Measurements from ENCODE around the gene GMDS.

GMDS gene

GRCh38 chr6:2173203-2173961 lies 72.0 kb downstream of the GMDS start:
- no peak for DNase-seq

- DNase-seq = no peak
Observed at GRCh38 chr6:2171728-2172127, 73.7 kb downstream of the GMDS start.

GRCh38 chr6:2168480-2168879 lies 76.9 kb downstream of the GMDS start:
- DNase-seq = no peak

GRCh38 chr6:2166717-2167116 lies 78.7 kb downstream of the GMDS start:
- DNase-seq = no peak

GRCh38 chr6:2165286-2165685 lies 80.1 kb downstream of the GMDS start:
- DNase-seq = no peak

- no peak for DNase-seq
Observed at GRCh38 chr6:2164481-2164880, 80.9 kb downstream of the GMDS start.

GRCh38 chr6:2162079-2162445 lies 83.3 kb downstream of the GMDS start:
- no peak for DNase-seq

- no peak for DNase-seq
Observed at GRCh38 chr6:2158596-2159271, 86.7 kb downstream of the GMDS start.

GRCh38 chr6:2157441-2158127 lies 87.8 kb downstream of the GMDS start:
- no peak for DNase-seq

- no peak for DNase-seq
Observed at GRCh38 chr6:2155206-2155605, 90.2 kb downstream of the GMDS start.

- no peak for DNase-seq
Observed at GRCh38 chr6:2149361-2150006, 95.9 kb downstream of the GMDS start.

GRCh38 chr6:2148748-2149147 lies 96.7 kb downstream of the GMDS start:
- no peak for DNase-seq

- no peak for DNase-seq
Observed at GRCh38 chr6:2147766-2148448, 97.5 kb downstream of the GMDS start.

GRCh38 chr6:2147261-2147660 lies 98.1 kb downstream of the GMDS start:
- no peak for DNase-seq

- DNase-seq = no peak
Observed at GRCh38 chr6:2144210-2144609, 101.2 kb downstream of the GMDS start.

GRCh38 chr6:2141644-2142290 lies 103.6 kb downstream of the GMDS start:
- DNase-seq = no peak

GRCh38 chr6:2140438-2141128 lies 104.8 kb downstream of the GMDS start:
- no peak for DNase-seq

- DNase-seq = no peak
Observed at GRCh38 chr6:2135401-2135800, 110.0 kb downstream of the GMDS start.

- no peak for DNase-seq
Observed at GRCh38 chr6:2134554-2134953, 110.9 kb downstream of the GMDS start.

- DNase-seq = no peak
Observed at GRCh38 chr6:2133716-2134310, 111.6 kb downstream of the GMDS start.

- DNase-seq = no peak
Observed at GRCh38 chr6:2132916-2133315, 112.5 kb downstream of the GMDS start.

All from NCI-H1436 treated with DMSO at 0.1 percent for 48 hours (cell line).